GM21825 (cell line): ENCODE data around the gene VOPP1.
"Not testable (repeated sequence)": the region's sequence is repeated elsewhere in the genome, so short reads cannot be mapped to it uniquely, and the experiment has no call there.

ENCODE experiments used
- ATAC-seq: cut with Tn5 transposase; IDR thresholded peaks from one replicate; pipeline ENCODE4 v1.9.1; 2021; ENCODE audit warnings: mild to moderate bottlenecking, moderate library complexity; ENCODE audit not compliant: unreplicated experiment

The VOPP1 gene

DNA sequence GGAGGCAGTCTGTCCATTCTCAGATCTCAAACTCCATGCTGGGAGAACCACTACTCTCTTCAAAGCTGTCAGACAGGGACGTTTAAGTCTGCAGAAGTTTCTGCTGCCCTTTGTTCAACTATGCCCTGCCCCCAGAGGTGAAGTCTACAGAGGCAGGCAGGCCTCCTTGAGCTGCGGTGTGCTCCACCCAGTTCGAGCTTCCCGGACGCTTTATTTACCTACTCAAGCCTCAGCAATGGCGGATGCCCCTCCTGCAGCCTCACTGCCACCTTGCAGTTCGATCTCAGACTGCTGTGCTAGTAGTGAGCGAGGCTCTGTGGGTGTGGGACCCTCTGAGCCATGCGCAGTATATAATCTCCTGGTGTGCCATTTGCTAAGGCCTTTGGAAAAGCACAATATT lies 10.4 kb upstream of the VOPP1 start:
- not testable (repeated sequence) for ATAC-seq

GRCh38 chr7:55576753-55577152 lies 4.5 kb upstream of the VOPP1 start:
- ATAC-seq = no peak

DNA sequence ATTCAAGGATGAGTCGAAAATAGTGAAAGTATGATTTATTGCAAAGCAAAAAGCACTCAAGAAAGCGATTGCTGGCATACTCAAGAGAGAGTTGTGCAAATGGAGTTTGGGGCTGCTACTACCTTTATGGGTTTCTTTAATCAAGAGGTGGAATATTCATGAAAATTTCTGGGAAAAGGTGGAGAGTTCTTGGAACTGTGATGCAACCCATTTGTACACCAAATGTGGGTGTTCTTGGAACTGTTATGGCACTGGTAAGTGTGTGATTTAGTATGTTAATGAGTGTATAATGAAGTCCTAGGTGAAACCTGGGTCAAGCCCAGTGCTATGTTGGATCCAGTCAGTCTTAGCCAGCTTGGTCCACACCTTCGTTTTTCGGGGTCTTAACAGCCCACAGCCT lies 3.4 kb upstream of the VOPP1 start:
- ATAC-seq = no peak

DNA sequence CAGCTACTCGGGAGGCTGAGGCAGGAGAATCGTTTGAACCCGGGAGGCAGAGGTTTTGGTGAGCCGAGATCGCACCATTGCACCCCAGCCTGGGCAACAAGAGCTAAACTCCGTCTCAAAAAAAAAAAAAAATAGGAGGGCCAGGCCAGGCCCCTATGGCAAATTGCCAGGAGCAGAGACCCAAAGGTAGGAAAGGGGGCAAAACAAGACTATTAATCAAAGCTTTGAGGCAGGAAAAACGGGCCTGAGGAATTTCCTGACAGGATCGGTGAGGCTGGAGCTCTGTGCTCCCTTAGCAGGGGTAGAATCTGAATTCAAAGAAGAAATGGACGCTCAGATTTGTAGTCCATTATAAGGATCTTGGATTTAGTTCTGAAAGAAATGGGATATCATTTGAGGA lies 2.8 kb upstream of the VOPP1 start:
- no peak for ATAC-seq

DNA sequence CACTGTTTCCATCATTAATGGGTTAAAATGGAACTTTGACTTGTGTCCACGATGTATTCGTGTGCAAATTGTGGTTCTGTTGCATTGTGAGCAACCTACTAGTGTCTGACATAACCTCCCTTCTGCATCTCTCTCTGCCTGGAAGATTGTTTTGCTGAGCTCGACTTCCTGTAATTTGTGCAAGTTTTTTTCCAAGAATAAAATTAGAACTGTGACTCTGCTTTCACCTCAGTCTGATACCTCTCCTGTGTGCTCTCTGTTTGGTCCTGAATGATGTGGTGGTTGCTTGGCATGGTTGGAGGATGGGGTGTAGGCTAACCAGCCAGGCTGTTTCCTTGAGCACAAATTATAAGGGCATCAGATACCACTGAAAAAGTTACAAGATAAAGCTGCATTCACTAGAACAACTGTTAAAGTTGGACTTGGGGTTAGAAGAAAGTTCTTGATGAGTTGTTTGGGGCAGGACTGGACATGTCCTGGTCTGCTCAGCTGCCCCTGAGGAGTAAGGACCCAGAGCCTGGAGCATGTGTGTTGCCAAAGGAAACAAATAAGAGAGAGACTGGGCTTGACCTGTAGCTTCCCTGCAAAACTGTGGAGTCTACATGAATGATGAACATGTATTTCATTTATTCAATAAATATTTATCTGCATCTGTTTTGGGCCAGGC lies 1.9 kb upstream of the VOPP1 start:
- ATAC-seq = no peak

- ATAC-seq = no peak
These were observed 1.1 kb upstream of the VOPP1 start for GRCh38 chr7:55573234-55573900.

GRCh38 chr7:55571511-55572377 lies 558 bp downstream of the VOPP1 start:
- peak; percentile 16 for ATAC-seq

GRCh38 chr7:55570939-55571338 lies 1.4 kb downstream of the VOPP1 start:
- no peak for ATAC-seq

- ATAC-seq = peak; percentile 31
These were observed 2.0 kb downstream of the VOPP1 start for GRCh38 chr7:55570218-55570873.

DNA sequence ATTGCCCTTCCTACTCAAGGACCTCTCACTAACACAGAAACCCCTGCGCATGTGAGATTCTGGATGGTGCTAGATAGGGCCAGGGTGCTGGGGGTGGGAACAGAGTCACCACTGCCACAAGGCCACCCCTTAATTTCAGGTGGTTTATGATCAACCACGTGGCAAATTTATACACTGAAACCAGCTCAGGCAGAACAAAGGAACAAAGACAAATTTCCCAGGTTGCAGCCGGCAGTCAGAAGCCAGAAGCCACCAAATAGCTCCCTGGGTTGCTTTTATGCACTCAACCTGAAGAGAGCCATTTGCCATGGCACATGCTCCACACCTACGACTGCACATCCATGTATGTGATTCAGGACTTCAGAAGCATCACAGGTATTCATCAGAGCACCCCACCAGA lies 2.5 kb downstream of the VOPP1 start:
- ATAC-seq = peak; percentile 20

- ATAC-seq = no peak
These were observed 3.0 kb downstream of the VOPP1 start for GRCh38 chr7:55569269-55569663.

DNA sequence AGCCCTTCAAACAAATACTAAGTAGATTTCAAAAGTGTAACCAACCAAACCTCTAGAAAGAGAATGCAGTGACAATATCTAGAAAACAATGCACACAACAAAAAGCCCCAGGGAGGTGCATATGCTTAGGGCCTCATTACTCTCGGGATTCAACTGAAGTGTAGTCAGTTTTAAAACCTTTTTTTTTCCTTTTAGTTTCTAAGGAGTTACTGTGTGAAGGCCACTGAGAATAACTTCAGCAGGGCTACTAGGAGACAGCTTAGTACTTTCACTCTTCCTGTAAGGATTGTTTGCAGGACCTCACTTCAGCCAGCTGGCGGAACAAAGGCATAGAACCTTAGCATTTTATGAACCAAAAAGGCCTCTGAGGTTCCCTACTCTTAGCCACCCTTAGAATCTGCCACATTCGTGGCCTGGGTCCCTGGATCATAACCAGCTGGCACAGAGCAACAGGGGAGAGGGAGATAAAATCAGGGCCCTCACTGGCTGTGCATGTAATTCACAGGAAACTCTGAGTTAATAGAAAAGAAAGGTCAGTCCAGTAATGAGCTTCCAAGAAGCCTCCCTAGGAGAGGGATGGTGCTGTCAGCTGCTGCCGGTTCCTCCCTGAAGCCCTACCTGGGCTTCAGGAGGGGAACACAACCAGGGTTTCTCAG lies 3.6 kb downstream of the VOPP1 start:
- no peak for ATAC-seq

GRCh38 chr7:55567571-55567970 lies 4.7 kb downstream of the VOPP1 start:
- ATAC-seq = no peak

GRCh38 chr7:55565681-55566080 lies 6.6 kb downstream of the VOPP1 start:
- ATAC-seq = no peak

- no peak for ATAC-seq
These were observed 8.5 kb downstream of the VOPP1 start for GRCh38 chr7:55563596-55564325.

DNA sequence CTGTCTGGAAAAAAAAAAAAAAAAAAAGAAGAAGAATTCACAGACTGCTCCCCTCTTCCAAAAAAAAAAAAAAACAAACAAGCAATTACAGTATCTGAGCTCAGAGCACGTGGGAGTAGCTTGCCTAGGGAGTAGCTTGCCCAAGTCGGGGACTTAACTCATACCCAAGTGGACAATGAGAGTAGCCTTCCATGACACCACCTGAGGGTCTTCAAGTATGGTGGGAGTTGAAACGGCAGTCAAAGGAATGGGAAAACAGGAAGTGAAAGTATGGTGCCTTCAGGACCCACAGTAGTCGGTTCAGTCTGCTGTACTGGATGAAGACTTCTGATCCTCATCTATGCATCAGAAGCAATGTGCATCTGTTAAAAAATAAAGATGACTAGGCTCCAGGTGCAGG lies 10.6 kb downstream of the VOPP1 start:
- ATAC-seq = no peak

DNA sequence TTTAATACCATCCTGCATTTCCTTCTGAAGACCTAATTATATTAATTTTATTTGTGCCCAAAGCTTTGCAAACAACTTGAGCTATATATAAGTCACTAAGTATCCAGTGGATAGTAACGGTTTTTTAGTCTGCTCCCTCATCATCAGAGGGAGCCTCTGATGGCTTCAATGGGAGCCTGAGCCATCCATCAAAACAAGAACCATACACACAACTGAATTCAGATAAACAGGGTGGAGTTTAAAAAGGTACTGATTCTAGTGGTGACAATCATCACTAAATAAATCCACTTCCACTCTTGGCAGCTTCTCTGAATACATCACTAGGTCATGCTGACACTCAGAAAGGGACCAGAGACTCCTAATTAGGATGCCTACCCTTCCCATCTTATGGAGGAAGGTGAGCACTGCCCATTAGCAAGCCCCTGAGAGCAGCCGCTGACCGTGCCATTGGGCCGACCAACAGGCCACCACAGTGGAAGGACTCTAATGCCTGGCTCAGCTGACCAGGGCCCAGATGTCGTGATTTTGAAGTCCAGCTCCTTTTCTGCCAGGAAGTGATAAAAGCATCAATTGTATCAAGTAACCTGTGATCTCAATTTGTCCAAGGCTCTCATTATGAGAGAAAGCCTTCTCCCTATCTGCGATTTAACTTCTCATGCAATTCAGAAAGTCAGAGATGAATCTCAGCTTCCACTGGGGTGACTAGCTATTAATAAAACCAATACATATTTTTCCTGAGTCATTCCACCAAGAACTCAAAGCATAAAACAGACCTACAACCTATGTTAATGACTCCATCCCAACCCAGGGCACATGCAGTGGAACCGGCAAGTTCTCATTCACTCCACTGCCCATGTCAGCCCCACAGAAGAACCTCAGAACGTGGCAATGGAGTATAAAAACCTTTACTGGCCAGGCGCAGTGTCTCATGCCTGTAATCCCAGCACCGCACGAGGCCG lies 13.1 kb downstream of the VOPP1 start:
- ATAC-seq = no peak

GRCh38 chr7:55557666-55558188 lies 14.6 kb downstream of the VOPP1 start:
- ATAC-seq = peak; percentile 76

- ATAC-seq = no peak
These were observed 15.8 kb downstream of the VOPP1 start for GRCh38 chr7:55556492-55556891.
